Trophoblast cell (in vitro differentiated cells and primary cell): ENCODE results near the gene SHANK1.

Experiments used
- DNase-seq, 2 donors: peaks; one replicate each; pipeline ENCODE4 v3.0.0-alpha.2; 2016
- H2AFZ ChIP-seq: 2 replicates; pipeline ENCODE4 v1.6.1; 2013; ENCODE audit warnings: low read length, moderate library complexity, mild to moderate bottlenecking; ENCODE audit not compliant: insufficient read depth, poor library complexity
- H2AK5ac ChIP-seq: 2 replicates; pipeline ENCODE4 v1.6.1; 2013; ENCODE audit warnings: mild to moderate bottlenecking, low read length
- H2BK120ac ChIP-seq: 2 replicates; pipeline ENCODE4 v1.6.1; 2013; ENCODE audit warnings: low read length, mild to moderate bottlenecking, moderate library complexity; ENCODE audit not compliant: insufficient read depth, poor library complexity
- H2BK12ac ChIP-seq: 2 replicates; pipeline ENCODE4 v1.6.1; 2013; ENCODE audit warnings: mild to moderate bottlenecking, low read length, moderate library complexity
- H2BK5ac ChIP-seq: 2 replicates; pipeline ENCODE4 v1.6.1; 2013; ENCODE audit warnings: low read length, low read depth, moderate library complexity, mild to moderate bottlenecking; ENCODE audit not compliant: poor library complexity
- H3K14ac ChIP-seq: 2 replicates; pipeline ENCODE4 v1.6.1; 2013; ENCODE audit warnings: mild to moderate bottlenecking, low read length
- H3K18ac ChIP-seq: 2 replicates; pipeline ENCODE4 v1.6.1; 2013; ENCODE audit warnings: mild to moderate bottlenecking, low read length
- H3K23ac ChIP-seq: 2 replicates; pipeline ENCODE4 v1.6.1; 2013; ENCODE audit warnings: low read length
- H3K27ac ChIP-seq: 2 replicates; pipeline ENCODE4 v1.5.1; 2013; ENCODE audit warnings: low read depth, mild to moderate bottlenecking, inconsistent platforms, low read length, moderate library complexity
- H3K27me3 ChIP-seq: 2 replicates; pipeline ENCODE4 v1.6.1; 2013; ENCODE audit warnings: inconsistent platforms, mild to moderate bottlenecking, low read length, moderate library complexity; ENCODE audit not compliant: insufficient read depth
- H3K36me3 ChIP-seq, 2 experiments: 1 replicate in 1 of 2; 2 replicates in 1 of 2; pipeline ENCODE4 v1.6.1; 2013; ENCODE audit warnings: low read length in 2 of 2, mild to moderate bottlenecking in 2 of 2, moderate library complexity in 1 of 2; ENCODE audit not compliant: insufficient read depth in 2 of 2, control insufficient read depth in 1 of 2
- H3K4ac ChIP-seq: 2 replicates; pipeline ENCODE4 v1.6.1; 2013; ENCODE audit warnings: low read depth, mild to moderate bottlenecking, low read length, moderate library complexity
- H3K4me1 ChIP-seq, 2 experiments: 1 replicate in 1 of 2; 2 replicates in 1 of 2; pipeline ENCODE4 v1.6.1; 2013; ENCODE audit warnings: low read length in 2 of 2, mild to moderate bottlenecking in 2 of 2, moderate library complexity in 1 of 2; ENCODE audit not compliant: insufficient read depth in 2 of 2, control insufficient read depth in 1 of 2
- H3K4me2 ChIP-seq: 2 replicates; pipeline ENCODE4 v1.6.1; 2013; ENCODE audit warnings: inconsistent platforms, mild to moderate bottlenecking, low read length, moderate library complexity
- H3K4me3 ChIP-seq: 2 replicates; pipeline ENCODE4 v1.5.1; 2013; ENCODE audit warnings: mild to moderate bottlenecking, low read depth, low read length, inconsistent platforms
- H3K79me1 ChIP-seq: one replicate; pipeline ENCODE4 v1.6.1; 2013; ENCODE audit warnings: low read length
- H3K79me2 ChIP-seq: 2 replicates; pipeline ENCODE4 v1.6.1; 2013; ENCODE audit warnings: low read length, mild to moderate bottlenecking; ENCODE audit not compliant: control insufficient read depth, insufficient read depth, poor library complexity
- H3K9ac ChIP-seq: 2 replicates; pipeline ENCODE4 v1.6.1; 2013; ENCODE audit warnings: mild to moderate bottlenecking, low read length
- H3K9me3 ChIP-seq: 2 replicates; pipeline ENCODE4 v1.6.1; 2013; ENCODE audit warnings: low read depth, mild to moderate bottlenecking, control low read depth, inconsistent platforms, low read length; ENCODE audit not compliant: insufficient read depth
- H4K12ac ChIP-seq: 2 replicates; pipeline ENCODE4 v1.6.1; 2013; ENCODE audit warnings: low read depth, mild to moderate bottlenecking, low read length, moderate library complexity
- H4K8ac ChIP-seq: 2 replicates; pipeline ENCODE4 v1.6.1; 2013; ENCODE audit warnings: low read depth, mild to moderate bottlenecking, low read length, moderate library complexity
- H4K91ac ChIP-seq: one replicate; pipeline ENCODE4 v1.6.1; 2013; ENCODE audit warnings: low read depth, mild to moderate bottlenecking, low read length, moderate library complexity
- WGBS: extraction: QIAGEN DNeasy Blood & Tissue Kit; methylation state at CpG from one replicate; pipeline ENCODE4 v1.1.7; 2013; ENCODE audit warnings: missing lambda C conversion rate; ENCODE audit not compliant: insufficient read length, insufficient coverage; ENCODE audit errors: extremely low coverage; 5-methylcytosine and 5-hydroxymethylcytosine counted together

Gene SHANK1

GRCh38 chr19:50628146-50628545 is 91.5 kb downstream of the SHANK1 start:
- Histone ChIP-seq H3K23ac (no peak overlapping the region), H3K4ac (no peak overlapping the region), H3K4me3 (no peak overlapping the region), H3K27ac (no peak overlapping the region), H2BK5ac (no peak overlapping the region), H3K4me2 (no peak overlapping the region), H2BK12ac (no peak overlapping the region), H4K12ac (no peak overlapping the region), H3K9ac (no peak overlapping the region), H4K91ac (no peak overlapping the region), H3K27me3 (peaks cover 1% of the 10 kb centered on the region), H3K36me3 (no peaks in the 10 kb centered on the region), H3K79me2 (no peaks in the 10 kb centered on the region), H3K9me3 (no peaks in the 10 kb centered on the region), H2AFZ (no peak overlapping the region), H4K8ac (no peak overlapping the region), H3K18ac (no peak overlapping the region), H3K14ac (no peak overlapping the region), H2AK5ac (no peak overlapping the region), H2BK120ac (no peak overlapping the region), H3K4me1 (no peaks in the 10 kb centered on the region), H3K79me1 (no peaks in the 10 kb centered on the region)
- DNase-seq: no peak
- whole genome bisulfite sequencing: no CpG with 5 or more reads among the region's 5 CpGs

- Histone ChIP-seq H3K27me3 (no peaks in the 10 kb centered on the region), H3K18ac (no peak overlapping the region), H3K4me3 (peak overlapping the region; percentile 1), H3K4ac (no peak overlapping the region), H3K79me2 (no peaks in the 10 kb centered on the region), H4K12ac (no peak overlapping the region), H3K9ac (no peak overlapping the region), H3K36me3 (no peaks in the 10 kb centered on the region), H3K4me1 (no peaks in the 10 kb centered on the region), H2AK5ac (no peak overlapping the region), H4K91ac (no peak overlapping the region), H2BK5ac (no peak overlapping the region), H3K4me2 (no peak overlapping the region), H3K23ac (no peak overlapping the region), H3K27ac (no peak overlapping the region), H3K9me3 (no peaks in the 10 kb centered on the region), H2AFZ (no peak overlapping the region), H2BK120ac (no peak overlapping the region), H4K8ac (no peak overlapping the region), H3K14ac (no peak overlapping the region), H2BK12ac (no peak overlapping the region), H3K79me1 (no peaks in the 10 kb centered on the region)
- no CpG with 5 or more reads among the region's 4 CpGs for WGBS
- no peak for DNase-seq
These were observed 92.8 kb downstream of the SHANK1 start for GRCh38 chr19:50626795-50627194.

GRCh38 chr19:50626011-50626410 is 93.6 kb downstream of the SHANK1 start:
- no CpG with 5 or more reads among the region's 4 CpGs for WGBS
- H2BK12ac ChIP-seq: no peak overlapping the region

GRCh38 chr19:50624949-50625600 is 94.5 kb downstream of the SHANK1 start:
- Histone ChIP-seq H3K18ac (no peak overlapping the region), H3K4me2 (no peak overlapping the region)

More at GRCh38 chr19:50626011-50626410, 93.6 kb downstream of the SHANK1 start:
- Histone ChIP-seq H3K14ac (no peak overlapping the region), H3K9me3 (no peaks in the 10 kb centered on the region), H3K4me2 (no peak overlapping the region), H3K18ac (no peak overlapping the region), H3K4me3 (no peak overlapping the region), H2BK5ac (no peak overlapping the region), H3K36me3 (no peaks in the 10 kb centered on the region), H4K12ac (no peak overlapping the region), H3K9ac (no peak overlapping the region), H3K4ac (no peak overlapping the region), H3K79me1 (no peaks in the 10 kb centered on the region), H3K4me1 (no peaks in the 10 kb centered on the region), H2BK120ac (no peak overlapping the region), H4K8ac (no peak overlapping the region), H2AFZ (no peak overlapping the region), H3K27me3 (no peaks in the 10 kb centered on the region), H4K91ac (no peak overlapping the region), H3K27ac (no peak overlapping the region), H3K23ac (no peak overlapping the region), H2AK5ac (no peak overlapping the region), H3K79me2 (no peaks in the 10 kb centered on the region)
- DNase-seq: no peak

More at GRCh38 chr19:50624949-50625600, 94.5 kb downstream of the SHANK1 start:
- Histone ChIP-seq H3K27ac (no peak overlapping the region), H2AFZ (no peak overlapping the region), H2BK12ac (no peak overlapping the region), H3K79me2 (no peaks in the 10 kb centered on the region), H2BK5ac (no peak overlapping the region), H4K12ac (no peak overlapping the region), H3K27me3 (no peaks in the 10 kb centered on the region), H2BK120ac (no peak overlapping the region), H3K4ac (no peak overlapping the region), H3K4me3 (no peak overlapping the region), H3K23ac (no peak overlapping the region), H3K9ac (no peak overlapping the region), H2AK5ac (no peak overlapping the region), H3K9me3 (no peaks in the 10 kb centered on the region), H3K4me1 (no peaks in the 10 kb centered on the region), H4K8ac (no peak overlapping the region), H3K79me1 (no peaks in the 10 kb centered on the region), H3K14ac (no peak overlapping the region), H4K91ac (no peak overlapping the region), H3K36me3 (no peaks in the 10 kb centered on the region)
- no CpG with 5 or more reads among the region's 44 CpGs for WGBS
- no peak for DNase-seq
